SK-N-SH treated with all-trans-retinoic acid at 6 μM for 48 hours (cell line): ENCODE measurements around the gene HPGDS.

ENCODE experiments used
- ATAC-seq: fragments of 200-7000 bp; cut with Tn5 transposase; 3 replicates; pipeline ENCODE4 v1.9.1; 2020; ENCODE audit warnings: mild to moderate bottlenecking, moderate library complexity
- ARNTL ChIP-seq: fragments of 450-650 bp; formaldehyde crosslinking; IDR thresholded peaks from 2 replicates; pipeline ENCODE4 v1.5.0; 2020; ENCODE audit warnings: low read depth, mild to moderate bottlenecking, moderate library complexity, borderline replicate concordance
- BACH2 ChIP-seq: fragments of 250-450 bp; sonication (Bioruptor Pico); IDR thresholded peaks from 2 replicates; pipeline ENCODE4 v1.9.0; 2021; ENCODE audit warnings: mild to moderate bottlenecking, borderline replicate concordance
- CREB5 ChIP-seq: fragments of 250-450 bp; sonication (Bioruptor Pico); IDR thresholded peaks from 2 replicates; pipeline ENCODE4 v1.5.1; 2020; ENCODE audit warnings: low read depth, mild to moderate bottlenecking, moderate library complexity
- CSDC2 ChIP-seq: fragments of 250-450 bp; sonication (Bioruptor Pico); IDR thresholded peaks from 2 replicates; pipeline ENCODE4 v1.5.0; 2020; ENCODE audit warnings: mild to moderate bottlenecking, moderate library complexity
- CSRNP3 ChIP-seq: fragments of 250-450 bp; sonication (Bioruptor Pico); IDR thresholded peaks from 2 replicates; pipeline ENCODE4 v1.5.1; 2021; ENCODE audit warnings: mild to moderate bottlenecking, moderate library complexity
- ESRRG ChIP-seq: fragments of 250-450 bp; sonication (Bioruptor Pico); IDR thresholded peaks from 2 replicates; pipeline ENCODE4 v1.6.1; 2021; ENCODE audit warnings: mild to moderate bottlenecking
- ISL1 ChIP-seq: fragments of 250-450 bp; sonication (Bioruptor Pico); IDR thresholded peaks from 2 replicates; pipeline ENCODE4 v2.1.2; 2022; ENCODE audit warnings: mild to moderate bottlenecking, moderate library complexity
- OSR1 ChIP-seq: fragments of 250-450 bp; sonication (Bioruptor Pico); IDR thresholded peaks from 2 replicates; pipeline ENCODE4 v1.8.0; 2022; ENCODE audit warnings: moderate library complexity, mild to moderate bottlenecking, inconsistent platforms
- PATZ1 ChIP-seq: fragments of 250-450 bp; sonication (Bioruptor Pico); IDR thresholded peaks from 2 replicates; pipeline ENCODE4 v1.8.0; 2020; ENCODE audit warnings: mild to moderate bottlenecking, moderate library complexity, borderline replicate concordance
- POU6F1 ChIP-seq: fragments of 250-450 bp; sonication (Bioruptor Pico); IDR thresholded peaks from 2 replicates; pipeline ENCODE4 v1.8.0; 2021; ENCODE audit warnings: low read depth, mild to moderate bottlenecking, moderate library complexity, borderline replicate concordance
- PPARA ChIP-seq: fragments of 250-450 bp; sonication (Bioruptor Pico); IDR thresholded peaks from 2 replicates; pipeline ENCODE4 v1.5.0; 2020; ENCODE audit warnings: mild to moderate bottlenecking, borderline replicate concordance
- RARB ChIP-seq: fragments of 250-450 bp; sonication (Bioruptor Pico); IDR thresholded peaks from 2 replicates; pipeline ENCODE4 v1.8.0; 2021; ENCODE audit warnings: mild to moderate bottlenecking, moderate library complexity
- SNAI2 ChIP-seq: fragments of 250-450 bp; sonication (Bioruptor Pico); IDR thresholded peaks from 2 replicates; pipeline ENCODE4 v1.5.0; 2020; ENCODE audit warnings: mild to moderate bottlenecking, moderate library complexity
- TCF4 ChIP-seq: fragments of 250-450 bp; sonication (Bioruptor Pico); IDR thresholded peaks from 2 replicates; pipeline ENCODE4 v1.8.0; 2021; ENCODE audit warnings: mild to moderate bottlenecking, moderate library complexity, borderline replicate concordance
- TOX ChIP-seq: fragments of 250-450 bp; sonication (Bioruptor Pico); IDR thresholded peaks from 2 replicates; pipeline ENCODE4 v1.8.0; 2021; ENCODE audit warnings: mild to moderate bottlenecking, moderate library complexity, borderline replicate concordance
- TSHZ2 ChIP-seq: fragments of 250-450 bp; sonication (Bioruptor Pico); IDR thresholded peaks from 2 replicates; pipeline ENCODE4 v1.5.0; 2020; ENCODE audit warnings: mild to moderate bottlenecking, moderate library complexity
- ZC3H10 ChIP-seq: fragments of 250-450 bp; sonication (Bioruptor Pico); IDR thresholded peaks from 2 replicates; pipeline ENCODE4 v1.5.1; 2021; ENCODE audit warnings: mild to moderate bottlenecking, moderate library complexity
- ZFP3 ChIP-seq: fragments of 250-450 bp; sonication (Bioruptor Pico); IDR thresholded peaks from 2 replicates; pipeline ENCODE4 v1.5.0; 2020; ENCODE audit warnings: mild to moderate bottlenecking, moderate library complexity
- ZFP30 ChIP-seq: fragments of 450-650 bp; formaldehyde crosslinking; IDR thresholded peaks from 2 replicates; pipeline ENCODE4 v1.5.0; 2022; ENCODE audit warnings: mild to moderate bottlenecking, moderate library complexity
- ZNF565 ChIP-seq: fragments of 450-650 bp; formaldehyde crosslinking; conservative IDR thresholded peaks from 2 replicates; pipeline ENCODE4 v1.5.0; 2020; ENCODE audit warnings: low read depth, mild to moderate bottlenecking, moderate library complexity
- ZNF70 ChIP-seq: fragments of 450-650 bp; formaldehyde crosslinking; IDR thresholded peaks from 2 replicates; pipeline ENCODE4 v1.5.0; 2020; ENCODE audit warnings: mild to moderate bottlenecking, moderate library complexity
- ZNF8 ChIP-seq: fragments of 450-650 bp; formaldehyde crosslinking; IDR thresholded peaks from 2 replicates; pipeline ENCODE4 v1.5.0; 2020; ENCODE audit warnings: mild to moderate bottlenecking, moderate library complexity

Gene HPGDS

GRCh38 chr4:94375364-94375763, 32.7 kb upstream of the HPGDS start:
- TF ChIP-seq ZNF8 (CRISPR knock-in tag): no peak
- no peak for TF ChIP-seq ZFP3
- TF ChIP-seq OSR1: no peak
- TF ChIP-seq CSDC2 (CRISPR knock-in tag): no peak
- no peak for TF ChIP-seq RARB (CRISPR knock-in tag)
- TF ChIP-seq ESRRG (CRISPR knock-in tag): no peak
- TF ChIP-seq ZFP30 (CRISPR knock-in tag): no peak

GRCh38 chr4:94373752-94374151, 31.1 kb upstream of the HPGDS start:
- TF ChIP-seq TCF4 (CRISPR knock-in tag) (no peak), ZNF8 (CRISPR knock-in tag) (no peak), ZC3H10 (no peak), ZNF565 (CRISPR knock-in tag) (no peak), SNAI2 (CRISPR knock-in tag) (no peak), ESRRG (CRISPR knock-in tag) (no peak), ZFP30 (CRISPR knock-in tag) (no peak), TOX (CRISPR knock-in tag) (no peak), BACH2 (CRISPR knock-in tag) (no peak), ARNTL (CRISPR knock-in tag) (no peak), TSHZ2 (CRISPR knock-in tag) (no peak), CSRNP3 (CRISPR knock-in tag) (no peak), ZFP3 (no peak), RARB (CRISPR knock-in tag) (no peak), CSDC2 (CRISPR knock-in tag) (no peak), ZNF70 (CRISPR knock-in tag) (no peak), PPARA (no peak), CREB5 (CRISPR knock-in tag) (no peak)

More at GRCh38 chr4:94375364-94375763, 32.7 kb upstream of the HPGDS start:
- ATAC-seq: no peak

GRCh38 chr4:94372991-94373390, 30.4 kb upstream of the HPGDS start:
- ATAC-seq: no peak
- TF ChIP-seq OSR1 (no peak), PATZ1 (CRISPR knock-in tag) (no peak), POU6F1 (CRISPR knock-in tag) (no peak), ZNF565 (CRISPR knock-in tag) (no peak), ISL1 (no peak), TOX (CRISPR knock-in tag) (no peak), TCF4 (CRISPR knock-in tag) (no peak), ZNF70 (CRISPR knock-in tag) (no peak), ZFP30 (CRISPR knock-in tag) (no peak), CSRNP3 (CRISPR knock-in tag) (no peak)

More at GRCh38 chr4:94373752-94374151, 31.1 kb upstream of the HPGDS start:
- no peak for ATAC-seq
